ENCODE data around the gene PUS3.
"Not testable (repeated sequence)": the region's sequence is repeated elsewhere in the genome, so short reads cannot be mapped to it uniquely, and the experiment has no call there.

The PUS3 gene

GRCh38 chr11:125871391-125872137 is 31.4 kb downstream of the PUS3 start:
- no peaks in the 10 kb centered on the region for H3K36me3 ChIP-seq (ENCODE audit: control insufficient read depth, insufficient read depth, low read length)
- H3K27ac ChIP-seq (ENCODE audit: insufficient read depth, low read length, poor library complexity, severe bottlenecking): no peak overlapping the region
- no peak for DNase-seq
- H3K9me3 ChIP-seq (ENCODE audit: control insufficient read depth, low read length): no peaks in the 10 kb centered on the region
- peaks cover 2% of the 10 kb centered on the region for H3K27me3 ChIP-seq (replicated peaks; ENCODE audit: control insufficient read depth, insufficient read depth, low read length, poor library complexity, severe bottlenecking)
- H3K4me3 ChIP-seq (ENCODE audit: insufficient read depth, low read depth, low read length, poor library complexity, severe bottlenecking): no peak overlapping the region
- H3K4me1 ChIP-seq (ENCODE audit: control insufficient read depth, insufficient read depth, low read length, poor library complexity, severe bottlenecking): no peaks in the 10 kb centered on the region

- Histone ChIP-seq H3K27me3 (replicated peaks; ENCODE audit: control insufficient read depth, insufficient read depth, low read length, poor library complexity, severe bottlenecking) (peaks cover under 1% of the 10 kb centered on the region), H3K4me3 (ENCODE audit: insufficient read depth, low read depth, low read length, poor library complexity, severe bottlenecking) (no peak overlapping the region), H3K9me3 (ENCODE audit: control insufficient read depth, low read length) (no peaks in the 10 kb centered on the region), H3K36me3 (ENCODE audit: control insufficient read depth, insufficient read depth, low read length) (no peaks in the 10 kb centered on the region), H3K4me1 (ENCODE audit: control insufficient read depth, insufficient read depth, low read length, poor library complexity, severe bottlenecking) (no peaks in the 10 kb centered on the region), H3K27ac (ENCODE audit: insufficient read depth, low read length, poor library complexity, severe bottlenecking) (no peak overlapping the region)
- DNase-seq: no peak
Observed at GRCh38 chr11:125869521-125869920, 33.5 kb downstream of the PUS3 start.

DNA sequence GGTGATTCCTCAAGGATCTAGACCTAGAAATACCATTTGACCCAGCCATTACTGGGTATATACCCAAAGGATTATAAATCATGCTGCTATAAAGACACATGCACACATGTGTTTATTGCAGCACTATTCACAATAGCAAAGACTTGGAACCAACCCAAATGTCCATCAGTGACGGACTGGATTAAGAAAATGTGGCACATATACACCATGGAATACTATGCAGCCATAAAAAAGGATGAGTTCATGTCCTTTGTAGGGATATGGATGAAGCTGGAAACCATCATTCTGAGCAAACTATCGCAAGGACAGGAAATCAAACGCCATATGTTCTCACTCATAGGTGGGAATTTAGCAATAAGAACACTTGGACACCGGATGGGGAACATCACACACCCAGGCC is 37.7 kb downstream of the PUS3 start:
- DNase-seq; H3K4me3 ChIP-seq (ENCODE audit: insufficient read depth, low read depth, low read length, poor library complexity, severe bottlenecking): not testable (repeated sequence)

GRCh38 chr11:125862786-125863185 is 40.2 kb downstream of the PUS3 start:
- H3K4me3 ChIP-seq (ENCODE audit: insufficient read depth, low read depth, low read length, poor library complexity, severe bottlenecking); H3K9me3 ChIP-seq (ENCODE audit: control insufficient read depth, low read length); H3K36me3 ChIP-seq (ENCODE audit: control insufficient read depth, insufficient read depth, low read length); H3K4me1 ChIP-seq (ENCODE audit: control insufficient read depth, insufficient read depth, low read length, poor library complexity, severe bottlenecking); DNase-seq; H3K27ac ChIP-seq (ENCODE audit: insufficient read depth, low read length, poor library complexity, severe bottlenecking); H3K27me3 ChIP-seq (replicated peaks; ENCODE audit: control insufficient read depth, insufficient read depth, low read length, poor library complexity, severe bottlenecking): not testable (repeated sequence)

More for the DNA sequence above, 37.7 kb downstream of the PUS3 start:
- H3K9me3 ChIP-seq (ENCODE audit: control insufficient read depth, low read length); H3K27ac ChIP-seq (ENCODE audit: insufficient read depth, low read length, poor library complexity, severe bottlenecking); H3K36me3 ChIP-seq (ENCODE audit: control insufficient read depth, insufficient read depth, low read length); H3K4me1 ChIP-seq (ENCODE audit: control insufficient read depth, insufficient read depth, low read length, poor library complexity, severe bottlenecking); H3K27me3 ChIP-seq (replicated peaks; ENCODE audit: control insufficient read depth, insufficient read depth, low read length, poor library complexity, severe bottlenecking): not testable (repeated sequence)

- not testable (repeated sequence) for H3K36me3 ChIP-seq (ENCODE audit: control insufficient read depth, insufficient read depth, low read length); H3K9me3 ChIP-seq (ENCODE audit: control insufficient read depth, low read length)
Observed at GRCh38 chr11:125857670-125858069, 45.3 kb downstream of the PUS3 start.

DNA sequence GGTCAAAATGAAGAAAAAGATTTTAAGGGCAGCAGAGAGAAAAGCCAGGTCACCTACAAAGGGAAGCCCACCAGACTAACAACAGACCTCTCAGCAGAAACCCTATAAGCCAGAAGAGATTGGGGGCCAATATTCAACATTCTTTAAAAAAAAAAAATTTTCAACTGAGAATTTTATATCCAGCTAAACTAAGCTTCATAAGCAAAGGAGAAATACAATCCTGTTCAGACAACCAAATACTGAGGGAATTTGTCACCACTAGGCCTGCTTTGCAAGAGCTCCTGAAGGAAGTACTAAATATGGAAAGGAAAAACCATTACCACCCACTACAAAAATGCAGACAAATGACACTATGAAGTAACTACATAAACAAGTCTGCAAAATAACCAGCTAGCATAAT is 56.8 kb downstream of the PUS3 start:
- Histone ChIP-seq H3K36me3 (ENCODE audit: control insufficient read depth, insufficient read depth, low read length) (no peaks in the 10 kb centered on the region), H3K27ac (ENCODE audit: insufficient read depth, low read length, poor library complexity, severe bottlenecking) (no peak overlapping the region), H3K4me3 (ENCODE audit: insufficient read depth, low read depth, low read length, poor library complexity, severe bottlenecking) (no peak overlapping the region), H3K27me3 (replicated peaks; ENCODE audit: control insufficient read depth, insufficient read depth, low read length, poor library complexity, severe bottlenecking) (no peaks in the 10 kb centered on the region), H3K4me1 (ENCODE audit: control insufficient read depth, insufficient read depth, low read length, poor library complexity, severe bottlenecking) (no peaks in the 10 kb centered on the region), H3K9me3 (ENCODE audit: control insufficient read depth, low read length) (no peaks in the 10 kb centered on the region)
- no peak for DNase-seq

More at GRCh38 chr11:125857670-125858069, 45.3 kb downstream of the PUS3 start:
- DNase-seq; H3K27me3 ChIP-seq (replicated peaks; ENCODE audit: control insufficient read depth, insufficient read depth, low read length, poor library complexity, severe bottlenecking); H3K27ac ChIP-seq (ENCODE audit: insufficient read depth, low read length, poor library complexity, severe bottlenecking); H3K4me1 ChIP-seq (ENCODE audit: control insufficient read depth, insufficient read depth, low read length, poor library complexity, severe bottlenecking); H3K4me3 ChIP-seq (ENCODE audit: insufficient read depth, low read depth, low read length, poor library complexity, severe bottlenecking): not testable (repeated sequence)
